ENCODE results near the gene NEURL1. TPM values are rescaled to one million over a fixed set of nuclear protein-coding genes. Genes with fewer than 3 reads are reported as not detected.

The NEURL1 gene
- total and polyA plus RNA-seq, 10 of the 15 experiments (the other 5 are each of a cell fraction or from before 2014, with no cell fraction given) = 0.02 to 0.05 (median 0.05) TPM; not detected in 6

GRCh38 chr10:103600325-103600724, 106.8 kb downstream of the NEURL1 start:
- FAIRE-seq = no peak
- WGBS (ENCODE audit: insufficient coverage, insufficient replicate concordance, low lambda C conversion rate, missing lambda C conversion rate) = 80% methylated on average over 6 of the region's 6 CpGs
- no peak for DNase-seq (ENCODE audit: low read depth, low spot score)
- Histone ChIP-seq H3K9me3 (replicated peaks; ENCODE audit: control insufficient read depth, insufficient read depth, low read length) (no peaks in the 10 kb centered on the region), H3K4me3 (no peak overlapping the region), H3K79me2 (ENCODE audit: control insufficient read depth, insufficient read depth, low read length) (no peaks in the 10 kb centered on the region), H3K4me1 (ENCODE audit: control insufficient read depth, insufficient read depth, low read length) (no peaks in the 10 kb centered on the region), H3K27me3 (replicated peaks in 1 of 2; ENCODE audit: control insufficient read depth in 2 of 2, insufficient read depth in 2 of 2, low read length in 1 of 2) (no peaks in the 10 kb centered on the region), H2AFZ (ENCODE audit: control insufficient read depth, low read depth, low read length) (no peak overlapping the region), H4K20me1 (ENCODE audit: control insufficient read depth, insufficient read depth) (no peaks in the 10 kb centered on the region), H3K4me2 (ENCODE audit: control insufficient read depth, insufficient read depth) (no peak overlapping the region), H3K27ac (ENCODE audit: control insufficient read depth, insufficient read depth) (no peak overlapping the region), H3K9ac (ENCODE audit: control insufficient read depth, insufficient read depth, low read length) (no peak overlapping the region), H3K36me3 (ENCODE audit: control insufficient read depth in 2 of 2, insufficient read depth in 2 of 2, low read length in 1 of 2) (peaks cover 5 to 8% of the 10 kb centered on the region in 2 experiments; a peak in 3 of 4 replicates)
- ChIA-PET SMC1A (ENCODE audit: uncharacterized antibody, unreplicated experiment) (no interaction called here), CTCF (interaction anchor here (1.3 kb wide), 1 partner anchor 86 kb away, joined by 5 read pairs; no protein-coding TSS in a partner anchor), POLR2A (no interaction called here), RAD21 (ENCODE audit: unreplicated experiment) (no interaction called here)
- in situ Hi-C loops (cut with MboI) = loop anchor here (10.0 kb wide), 1 partner anchor 84 kb away; no protein-coding TSS in a partner anchor
- ATAC-seq = no peak
- BruUV-seq (replicated peaks) = no TSS peak
- intact Hi-C loops (cut with micrococcal nuclease; ENCODE audit: unreplicated experiment) = no loop called here
- no peak for TF ChIP-seq EZH2 (IDR thresholded peaks at IDR 0.05; ENCODE audit: borderline replicate concordance, control insufficient read depth, low read depth, low read length)
- no peak for TF ChIP-seq MTA3 (IDR thresholded peaks at IDR 0.05; ENCODE audit: borderline replicate concordance, low read length)
- no peak for TF ChIP-seq CEBPZ (IDR thresholded peaks at IDR 0.05; ENCODE audit: low read depth, low read length)
- no peak for TF ChIP-seq REST (IDR thresholded peaks at IDR 0.05; ENCODE audit: low read depth, low read length)
- no peak for TF ChIP-seq E2F8 (IDR thresholded peaks at IDR 0.05; ENCODE audit: low read depth, partially characterized antibody)
- TF ChIP-seq SIN3A (IDR thresholded peaks at IDR 0.05; ENCODE audit: low read depth, low read length) = no peak
- no peak for TF ChIP-seq BCLAF1 (IDR thresholded peaks at IDR 0.05)
- no peak for TF ChIP-seq USF2 (IDR thresholded peaks at IDR 0.05; ENCODE audit: borderline replicate concordance, low read depth, low read length)
- no peak for TF ChIP-seq ZNF24 (IDR thresholded peaks at IDR 0.05)
- no peak for TF ChIP-seq CHD2 (IDR thresholded peaks at IDR 0.05; ENCODE audit: borderline replicate concordance, low read depth, low read length)

Data from GM12878 (cell line).